ENCODE measurements around the gene PLCH1.

- TF ChIP-seq CTCF (IDR thresholded peaks at IDR 0.05): no peak
- TF ChIP-seq ZFX (IDR thresholded peaks at IDR 0.05; ENCODE audit: borderline replicate concordance): no peak
Observed at GRCh38 chr3:155639462-155640055, 105.3 kb downstream of the PLCH1 start.

All from 22Rv1 (cell line).